ENCODE results near the gene THBS2. TPM values are rescaled to one million over a fixed set of nuclear protein-coding genes. Genes with fewer than 3 reads are reported as not detected.

Gene THBS2
- total RNA-seq, 4 donors from 2014 or later, result 12.0 to 74.7 (median 16.4) TPM

DNA sequence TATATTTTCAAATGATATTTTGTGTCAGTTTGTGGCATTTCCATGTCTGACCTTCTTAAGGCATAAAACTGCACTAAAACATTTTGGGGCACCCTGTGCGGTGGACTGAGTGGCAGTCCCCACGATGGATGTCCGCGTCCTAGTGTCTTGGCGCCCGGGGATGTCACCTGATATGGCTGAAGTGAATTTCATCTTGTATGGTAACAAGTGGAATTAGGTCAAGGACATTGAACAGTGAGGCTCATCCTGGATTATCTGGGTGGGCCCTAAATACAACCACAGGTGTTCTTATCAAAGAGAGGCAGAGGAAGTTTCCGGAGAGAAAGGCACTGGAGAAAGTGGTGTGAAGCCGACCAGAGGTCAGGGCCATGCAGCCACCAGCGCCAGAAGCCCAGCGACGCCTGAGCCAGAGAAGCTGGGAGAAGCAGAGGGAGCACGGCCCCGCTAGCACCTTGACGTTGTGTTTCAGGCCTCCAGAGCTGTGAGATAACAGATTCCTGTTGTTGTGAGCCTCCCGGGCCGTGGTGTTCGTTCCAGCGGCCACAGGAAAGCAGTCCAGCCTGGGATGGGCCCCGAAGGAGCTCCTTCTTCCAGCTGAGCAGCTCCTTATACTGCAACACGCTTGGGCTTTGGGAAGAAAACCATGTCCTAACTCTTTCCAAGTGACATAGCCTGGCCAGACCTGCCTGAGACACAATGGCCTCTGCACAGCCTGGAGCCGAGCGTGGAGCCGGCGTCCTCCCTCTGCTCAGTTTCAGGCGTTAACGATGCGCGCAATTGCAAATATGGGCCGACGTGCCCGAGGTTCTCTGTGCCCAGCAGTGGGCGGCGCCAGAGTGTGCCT, 22.5 kb downstream of the THBS2 start:
- Histone ChIP-seq H3K27me3 (no peaks in the 10 kb centered on the region), H3K36me3 (no peaks in the 10 kb centered on the region), H3K9me3 (no peaks in the 10 kb centered on the region), H3K4me3 (replicated peaks in 1 of 3) (no peak overlapping the region), H3K4me1 (no peaks in the 10 kb centered on the region), H3K27ac (no peak overlapping the region)
- WGBS, 2 donors, result 91 to 92% methylated on average over 33 of the region's 33 CpGs
- TF ChIP-seq, protein P1, sequence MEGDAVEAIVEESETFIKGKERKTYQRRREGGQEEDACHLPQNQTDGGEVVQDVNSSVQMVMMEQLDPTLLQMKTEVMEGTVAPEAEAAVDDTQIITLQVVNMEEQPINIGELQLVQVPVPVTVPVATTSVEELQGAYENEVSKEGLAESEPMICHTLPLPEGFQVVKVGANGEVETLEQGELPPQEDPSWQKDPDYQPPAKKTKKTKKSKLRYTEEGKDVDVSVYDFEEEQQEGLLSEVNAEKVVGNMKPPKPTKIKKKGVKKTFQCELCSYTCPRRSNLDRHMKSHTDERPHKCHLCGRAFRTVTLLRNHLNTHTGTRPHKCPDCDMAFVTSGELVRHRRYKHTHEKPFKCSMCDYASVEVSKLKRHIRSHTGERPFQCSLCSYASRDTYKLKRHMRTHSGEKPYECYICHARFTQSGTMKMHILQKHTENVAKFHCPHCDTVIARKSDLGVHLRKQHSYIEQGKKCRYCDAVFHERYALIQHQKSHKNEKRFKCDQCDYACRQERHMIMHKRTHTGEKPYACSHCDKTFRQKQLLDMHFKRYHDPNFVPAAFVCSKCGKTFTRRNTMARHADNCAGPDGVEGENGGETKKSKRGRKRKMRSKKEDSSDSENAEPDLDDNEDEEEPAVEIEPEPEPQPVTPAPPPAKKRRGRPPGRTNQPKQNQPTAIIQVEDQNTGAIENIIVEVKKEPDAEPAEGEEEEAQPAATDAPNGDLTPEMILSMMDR (IDR thresholded peaks at IDR 0.05), result no peak
- no peak for TF ChIP-seq POLR2A (IDR thresholded peaks at IDR 0.05)
- no peak for DNase-seq
- intact Hi-C loops (cut with DNase I), result no loop called here

DNA sequence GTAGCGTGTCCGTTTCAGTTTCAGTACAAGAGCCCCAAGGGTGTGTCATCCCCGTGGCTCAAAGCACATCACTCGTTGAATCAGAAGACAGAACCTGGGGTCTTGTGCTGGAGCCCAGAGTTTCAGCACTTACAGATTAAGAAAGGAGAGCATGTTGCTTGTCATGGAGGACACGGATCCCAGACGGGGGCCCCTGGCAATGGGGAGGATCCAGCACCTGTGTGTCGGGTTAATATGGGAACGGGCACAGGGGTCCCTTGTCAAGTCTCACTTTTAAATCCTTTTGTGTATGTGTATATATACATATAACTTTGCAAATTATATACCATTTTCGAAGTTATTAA, 23.4 kb downstream of the THBS2 start:
- H3K4me3 ChIP-seq (replicated peaks in 1 of 3), result no peak overlapping the region
- WGBS, 2 donors, result 82 to 85% methylated on average over 9 of the region's 9 CpGs
- no peak for TF ChIP-seq POLR2A (IDR thresholded peaks at IDR 0.05)
- TF ChIP-seq, protein P1 (IDR thresholded peaks at IDR 0.05), result no peak
- H3K36me3 ChIP-seq, result no peaks in the 10 kb centered on the region
- H3K4me1 ChIP-seq, result no peaks in the 10 kb centered on the region
- H3K27me3 ChIP-seq, result no peaks in the 10 kb centered on the region
- DNase-seq, result no peak
- intact Hi-C loops (cut with DNase I), result no loop called here
- H3K27ac ChIP-seq, result no peak overlapping the region
- no peaks in the 10 kb centered on the region for H3K9me3 ChIP-seq

DNA sequence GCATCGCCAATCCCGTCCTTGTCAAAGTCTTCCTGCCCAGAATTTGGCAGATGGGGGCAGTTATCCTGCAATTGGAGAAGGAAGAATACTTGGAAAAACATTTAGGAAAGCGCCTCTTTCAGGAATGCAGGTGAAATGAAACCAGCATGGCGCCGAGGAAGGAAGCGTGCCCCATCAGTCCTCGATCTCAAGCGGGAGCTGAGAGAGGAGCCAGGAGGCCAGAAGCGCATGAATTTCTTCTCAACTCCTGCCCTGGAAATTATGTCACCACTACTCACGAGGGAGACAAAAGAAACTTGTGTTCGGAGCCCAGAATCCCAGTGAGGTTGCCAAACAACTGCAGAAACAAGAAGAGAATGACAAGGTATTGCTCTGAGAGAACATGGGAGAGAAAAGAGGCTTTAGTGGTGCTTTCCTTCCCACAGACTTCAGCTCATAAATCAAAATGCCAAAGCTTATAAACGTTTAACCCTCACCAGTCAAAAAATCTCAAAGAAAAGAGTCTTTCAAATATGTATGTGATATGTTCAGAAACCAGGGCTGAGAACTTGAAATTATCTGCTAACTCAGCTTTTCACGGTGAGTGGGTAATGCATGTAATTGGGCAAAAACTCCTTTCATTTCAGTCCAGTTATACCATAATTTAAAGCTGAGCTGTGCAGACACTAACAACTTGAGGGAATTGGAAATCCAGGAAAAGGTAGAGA, 23.9 kb downstream of the THBS2 start:
- no peaks in the 10 kb centered on the region for H3K36me3 ChIP-seq
- TF ChIP-seq POLR2A (IDR thresholded peaks at IDR 0.05), result no peak
- TF ChIP-seq, protein P1 (IDR thresholded peaks at IDR 0.05), result no peak
- intact Hi-C loops (cut with DNase I), result no loop called here

DNA sequence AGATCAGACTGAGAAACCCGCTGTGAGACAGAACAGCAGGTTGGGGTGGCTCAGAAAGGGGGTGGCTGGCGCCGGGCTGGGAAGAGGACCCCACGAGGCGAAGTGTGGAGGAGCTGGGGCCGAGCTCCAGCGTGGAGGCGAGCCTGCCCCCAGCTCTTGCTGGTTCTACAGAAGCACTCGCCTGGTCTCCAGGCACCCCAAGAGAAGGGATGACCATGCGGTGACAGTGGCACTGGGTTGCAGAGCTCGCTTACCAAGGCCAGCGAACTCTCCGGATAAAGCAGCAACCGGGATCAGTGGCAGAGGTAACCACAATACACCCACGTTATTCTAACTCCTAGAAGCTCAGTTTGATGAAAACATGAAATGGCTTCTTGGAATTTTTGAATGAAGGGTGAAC, 26.5 kb downstream of the THBS2 start:
- H3K27ac ChIP-seq, result no peak overlapping the region
- TF ChIP-seq, protein P1 (IDR thresholded peaks at IDR 0.05), result no peak
- TF ChIP-seq POLR2A (IDR thresholded peaks at IDR 0.05), result no peak
- H3K36me3 ChIP-seq, result no peaks in the 10 kb centered on the region
- no peaks in the 10 kb centered on the region for H3K27me3 ChIP-seq
- no peaks in the 10 kb centered on the region for H3K4me1 ChIP-seq
- no peak overlapping the region for H3K4me3 ChIP-seq (replicated peaks in 1 of 3)
- DNase-seq, result no peak
- 93 to 94% methylated on average over 15 of the region's 15 CpGs for WGBS, 2 donors
- intact Hi-C loops (cut with DNase I), result no loop called here
- no peaks in the 10 kb centered on the region for H3K9me3 ChIP-seq

More for the DNA sequence above, 23.9 kb downstream of the THBS2 start:
- H3K4me3 ChIP-seq (replicated peaks in 1 of 3), result no peak overlapping the region
- no peak overlapping the region for H3K27ac ChIP-seq
- no peaks in the 10 kb centered on the region for H3K9me3 ChIP-seq
- H3K27me3 ChIP-seq, result no peaks in the 10 kb centered on the region
- 68 to 70% methylated on average over 13 of the region's 13 CpGs for WGBS, 2 donors
- no peak for DNase-seq
- H3K4me1 ChIP-seq, result no peaks in the 10 kb centered on the region

DNA sequence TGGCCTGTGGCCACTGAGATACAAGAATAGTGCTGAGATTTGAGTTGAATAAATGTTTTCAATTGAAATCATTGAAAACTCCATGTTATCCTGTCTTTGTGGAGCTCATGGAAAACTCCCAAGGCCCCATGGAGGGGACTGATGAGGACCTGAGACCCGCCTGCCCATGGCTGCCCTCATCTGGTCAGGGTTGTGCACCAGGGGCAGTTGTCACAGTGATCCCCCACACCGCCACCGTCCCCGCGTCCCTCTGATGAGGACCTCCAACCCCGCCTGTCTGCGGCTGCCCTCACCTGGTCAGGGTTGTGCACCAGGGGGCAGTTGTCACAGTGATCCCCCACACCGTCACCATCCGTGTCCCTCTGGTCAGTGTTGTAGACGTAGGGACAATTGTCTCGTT, 27.8 kb downstream of the THBS2 start:
- Histone ChIP-seq H3K27ac (no peak overlapping the region), H3K27me3 (no peaks in the 10 kb centered on the region), H3K9me3 (no peaks in the 10 kb centered on the region), H3K4me3 (replicated peaks in 1 of 3) (no peak overlapping the region), H3K36me3 (no peaks in the 10 kb centered on the region), H3K4me1 (no peaks in the 10 kb centered on the region)
- WGBS, 2 donors, result 87 to 88% methylated on average over 9 to 11 of the region's 11 CpGs
- no peak for TF ChIP-seq POLR2A (IDR thresholded peaks at IDR 0.05)
- TF ChIP-seq, protein P1 (IDR thresholded peaks at IDR 0.05), result no peak
- no peak for DNase-seq
- intact Hi-C loops (cut with DNase I), result no loop called here

Measured in thyroid gland (tissue), 4 donors.